ENCODE data around the gene FLOT2.
"Not testable (repeated sequence)": the region's sequence is repeated elsewhere in the genome, so short reads cannot be mapped to it uniquely, and the experiment has no call there.

Gene FLOT2

DNA sequence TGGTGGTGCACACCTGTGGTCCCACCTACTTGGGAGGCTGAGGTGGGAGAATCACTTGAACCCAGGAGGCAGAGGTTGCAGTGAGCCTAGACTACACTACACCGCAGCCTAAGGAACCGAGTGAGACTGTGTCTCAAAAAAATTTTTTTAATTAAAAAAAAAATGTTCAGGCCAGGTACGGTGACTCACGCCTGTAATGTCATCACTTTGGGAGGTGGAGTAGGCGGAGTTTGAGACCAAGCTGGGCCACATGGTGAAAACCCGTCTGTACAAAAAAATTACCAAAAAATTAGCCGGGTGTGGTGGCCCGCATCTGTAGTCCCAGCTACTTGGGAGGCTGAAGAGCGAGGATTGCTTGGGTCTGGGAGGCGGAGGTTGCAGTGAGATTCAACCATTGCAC, 51.3 kb downstream of the FLOT2 start:
- no peak overlapping the region for H3K4me3 ChIP-seq (ENCODE audit: low read depth, low read length)
- H3K9me3 ChIP-seq (ENCODE audit: control insufficient read depth, insufficient read depth, low read length), result no peaks in the 10 kb centered on the region
- no peaks in the 10 kb centered on the region for H3K36me3 ChIP-seq (ENCODE audit: control insufficient read depth, insufficient read depth, low read length)
- no peaks in the 10 kb centered on the region for H3K4me1 ChIP-seq (ENCODE audit: control insufficient read depth, insufficient read depth, low read length)
- H3K27me3 ChIP-seq (ENCODE audit: control insufficient read depth, insufficient read depth, low read length), result no peaks in the 10 kb centered on the region
- H3K9ac ChIP-seq (ENCODE audit: low read depth, low read length), result no peak overlapping the region

- Histone ChIP-seq H3K9me3 (ENCODE audit: control insufficient read depth, insufficient read depth, low read length) (no peaks in the 10 kb centered on the region), H3K36me3 (ENCODE audit: control insufficient read depth, insufficient read depth, low read length) (no peaks in the 10 kb centered on the region), H3K9ac (ENCODE audit: low read depth, low read length) (no peak overlapping the region), H3K4me3 (ENCODE audit: low read depth, low read length) (no peak overlapping the region), H3K27me3 (ENCODE audit: control insufficient read depth, insufficient read depth, low read length) (no peaks in the 10 kb centered on the region), H3K4me1 (ENCODE audit: control insufficient read depth, insufficient read depth, low read length) (no peaks in the 10 kb centered on the region)
Observed at GRCh38 chr17:28843816-28844148, 53.8 kb downstream of the FLOT2 start.

- Histone ChIP-seq H3K4me3 (ENCODE audit: low read depth, low read length) (peak within 1 kb of the TSS; percentile 99), H3K9ac (ENCODE audit: low read depth, low read length) (peak within 1 kb of the TSS; percentile 91), H3K9me3 (ENCODE audit: control insufficient read depth, insufficient read depth, low read length) (no peaks in the 10 kb centered on the region), H3K4me1 (ENCODE audit: control insufficient read depth, insufficient read depth, low read length) (no peaks in the 10 kb centered on the region), H3K36me3 (ENCODE audit: control insufficient read depth, insufficient read depth, low read length) (no peaks in the 10 kb centered on the region), H3K27me3 (ENCODE audit: control insufficient read depth, insufficient read depth, low read length) (no peaks in the 10 kb centered on the region)
Observed at GRCh38 chr17:28842282-28843012, 55.1 kb downstream of the FLOT2 start, which contains the start of gene FAM222B. TSS of gene FAM222B (minus strand) at chr17:28842790. CDS start at chr17:28766667, 76,123 bp downstream.

- H3K36me3 ChIP-seq (ENCODE audit: control insufficient read depth, insufficient read depth, low read length), result no peaks in the 10 kb centered on the region
- peak overlapping the region; percentile 91 for H3K9ac ChIP-seq (ENCODE audit: low read depth, low read length)
- no peaks in the 10 kb centered on the region for H3K27me3 ChIP-seq (ENCODE audit: control insufficient read depth, insufficient read depth, low read length)
- H3K4me3 ChIP-seq (ENCODE audit: low read depth, low read length), result peak overlapping the region; percentile 99
- H3K9me3 ChIP-seq (ENCODE audit: control insufficient read depth, insufficient read depth, low read length), result no peaks in the 10 kb centered on the region
- H3K4me1 ChIP-seq (ENCODE audit: control insufficient read depth, insufficient read depth, low read length), result no peaks in the 10 kb centered on the region
Observed at GRCh38 chr17:28841901-28842281, 55.6 kb downstream of the FLOT2 start.

- H3K27me3 ChIP-seq (ENCODE audit: control insufficient read depth, insufficient read depth, low read length), result no peaks in the 10 kb centered on the region
- no peaks in the 10 kb centered on the region for H3K9me3 ChIP-seq (ENCODE audit: control insufficient read depth, insufficient read depth, low read length)
- H3K36me3 ChIP-seq (ENCODE audit: control insufficient read depth, insufficient read depth, low read length), result no peaks in the 10 kb centered on the region
- H3K4me3 ChIP-seq (ENCODE audit: low read depth, low read length), result no peak overlapping the region
- H3K9ac ChIP-seq (ENCODE audit: low read depth, low read length), result no peak overlapping the region
- no peaks in the 10 kb centered on the region for H3K4me1 ChIP-seq (ENCODE audit: control insufficient read depth, insufficient read depth, low read length)
Observed at GRCh38 chr17:28839221-28839620, 58.3 kb downstream of the FLOT2 start.

GRCh38 chr17:28836541-28836940, 61.0 kb downstream of the FLOT2 start:
- H3K4me3 ChIP-seq (ENCODE audit: low read depth, low read length); H3K4me1 ChIP-seq (ENCODE audit: control insufficient read depth, insufficient read depth, low read length); H3K9me3 ChIP-seq (ENCODE audit: control insufficient read depth, insufficient read depth, low read length); H3K27me3 ChIP-seq (ENCODE audit: control insufficient read depth, insufficient read depth, low read length); H3K9ac ChIP-seq (ENCODE audit: low read depth, low read length); H3K36me3 ChIP-seq (ENCODE audit: control insufficient read depth, insufficient read depth, low read length): not testable (repeated sequence)

GRCh38 chr17:28834420-28834819, 63.1 kb downstream of the FLOT2 start:
- no peaks in the 10 kb centered on the region for H3K36me3 ChIP-seq (ENCODE audit: control insufficient read depth, insufficient read depth, low read length)
- H3K9me3 ChIP-seq (ENCODE audit: control insufficient read depth, insufficient read depth, low read length), result no peaks in the 10 kb centered on the region
- H3K27me3 ChIP-seq (ENCODE audit: control insufficient read depth, insufficient read depth, low read length), result no peaks in the 10 kb centered on the region
- no peak overlapping the region for H3K9ac ChIP-seq (ENCODE audit: low read depth, low read length)
- H3K4me1 ChIP-seq (ENCODE audit: control insufficient read depth, insufficient read depth, low read length), result no peaks in the 10 kb centered on the region
- H3K4me3 ChIP-seq (ENCODE audit: low read depth, low read length), result no peak overlapping the region

All from iPS-15b (cell line).